RWPE2 (cell line): Measurements from ENCODE around the gene SUPT6H.

ENCODE experiments used
- ATAC-seq: fragments of 200-7000 bp; cut with Tn5 transposase; 3 replicates; pipeline ENCODE4 v1.9.1; 2021; ENCODE audit warnings: low read depth
- DNase-seq: peaks from one replicate; pipeline ENCODE4 v3.0.0-alpha.2; 2020; ENCODE audit warnings: low spot score
- H3K27ac ChIP-seq: fragments of 450-650 bp; 2 replicates; pipeline ENCODE4 v1.5.1; 2017; ENCODE audit warnings: mild to moderate bottlenecking; ENCODE audit not compliant: poor library complexity, severe bottlenecking
- H3K27me3 ChIP-seq: fragments of 250-450 bp; sonication (Bioruptor Pico); 2 replicates; pipeline ENCODE4 v1.5.1; 2021; ENCODE audit warnings: mild to moderate bottlenecking, moderate library complexity; ENCODE audit not compliant: insufficient read depth, poor library complexity, severe bottlenecking
- H3K36me3 ChIP-seq: fragments of 250-450 bp; sonication (Bioruptor Pico); 2 replicates; pipeline ENCODE4 v1.5.1; 2020; ENCODE audit warnings: low read depth, mild to moderate bottlenecking, moderate library complexity
- H3K4me1 ChIP-seq: fragments of 250-450 bp; sonication (Bioruptor Pico); 2 replicates; pipeline ENCODE4 v1.5.1; 2021; ENCODE audit warnings: mild to moderate bottlenecking, moderate library complexity; ENCODE audit not compliant: insufficient read depth, poor library complexity, severe bottlenecking
- H3K4me3 ChIP-seq: fragments of 250-450 bp; sonication (Bioruptor Pico); 2 replicates; pipeline ENCODE4 v1.5.1; 2021; ENCODE audit warnings: mild to moderate bottlenecking, moderate library complexity; ENCODE audit not compliant: severe bottlenecking
- H3K9me3 ChIP-seq: fragments of 250-450 bp; sonication (Bioruptor Pico); 2 replicates; pipeline ENCODE4 v1.5.1; 2021; ENCODE audit warnings: mild to moderate bottlenecking, moderate library complexity; ENCODE audit not compliant: severe bottlenecking
- TF ChIP-seq, protein P1 (sequence below): fragments of 450-650 bp; IDR thresholded peaks from one replicate; pipeline ENCODE4 v1.5.1; 2017; ENCODE audit warnings: mild to moderate bottlenecking, moderate library complexity; ENCODE audit not compliant: poor library complexity, severe bottlenecking

SUPT6H gene

DNA sequence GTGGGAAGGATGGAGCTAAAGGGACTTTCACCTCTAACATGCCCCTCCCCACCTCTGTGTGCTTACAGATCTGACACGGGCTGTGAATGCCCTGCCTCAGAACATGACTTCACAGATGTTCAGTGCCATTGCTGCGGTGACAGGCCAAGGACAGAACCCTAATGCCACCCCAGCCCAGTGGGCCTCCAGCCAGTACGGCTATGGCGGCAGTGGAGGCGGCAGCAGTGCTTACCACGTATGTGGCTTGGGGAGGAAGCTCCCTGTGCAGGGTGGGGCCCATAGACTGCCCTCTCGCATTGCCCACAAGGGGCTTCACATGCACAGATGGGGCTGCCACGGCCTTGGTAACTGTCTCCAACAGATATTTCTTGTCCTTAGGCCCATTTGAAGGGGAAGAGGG is 38.3 kb downstream of the SUPT6H start:
- ATAC-seq (no peak), DNase-seq (no peak)
- TF ChIP-seq, protein P1, sequence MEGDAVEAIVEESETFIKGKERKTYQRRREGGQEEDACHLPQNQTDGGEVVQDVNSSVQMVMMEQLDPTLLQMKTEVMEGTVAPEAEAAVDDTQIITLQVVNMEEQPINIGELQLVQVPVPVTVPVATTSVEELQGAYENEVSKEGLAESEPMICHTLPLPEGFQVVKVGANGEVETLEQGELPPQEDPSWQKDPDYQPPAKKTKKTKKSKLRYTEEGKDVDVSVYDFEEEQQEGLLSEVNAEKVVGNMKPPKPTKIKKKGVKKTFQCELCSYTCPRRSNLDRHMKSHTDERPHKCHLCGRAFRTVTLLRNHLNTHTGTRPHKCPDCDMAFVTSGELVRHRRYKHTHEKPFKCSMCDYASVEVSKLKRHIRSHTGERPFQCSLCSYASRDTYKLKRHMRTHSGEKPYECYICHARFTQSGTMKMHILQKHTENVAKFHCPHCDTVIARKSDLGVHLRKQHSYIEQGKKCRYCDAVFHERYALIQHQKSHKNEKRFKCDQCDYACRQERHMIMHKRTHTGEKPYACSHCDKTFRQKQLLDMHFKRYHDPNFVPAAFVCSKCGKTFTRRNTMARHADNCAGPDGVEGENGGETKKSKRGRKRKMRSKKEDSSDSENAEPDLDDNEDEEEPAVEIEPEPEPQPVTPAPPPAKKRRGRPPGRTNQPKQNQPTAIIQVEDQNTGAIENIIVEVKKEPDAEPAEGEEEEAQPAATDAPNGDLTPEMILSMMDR = no peak
- Histone ChIP-seq H3K36me3 (peaks cover 70% of the 10 kb centered on the region), H3K27ac (no peak overlapping the region), H3K4me3 (no peak overlapping the region), H3K27me3 (no peaks in the 10 kb centered on the region), H3K4me1 (no peaks in the 10 kb centered on the region), H3K9me3 (no peaks in the 10 kb centered on the region)

DNA sequence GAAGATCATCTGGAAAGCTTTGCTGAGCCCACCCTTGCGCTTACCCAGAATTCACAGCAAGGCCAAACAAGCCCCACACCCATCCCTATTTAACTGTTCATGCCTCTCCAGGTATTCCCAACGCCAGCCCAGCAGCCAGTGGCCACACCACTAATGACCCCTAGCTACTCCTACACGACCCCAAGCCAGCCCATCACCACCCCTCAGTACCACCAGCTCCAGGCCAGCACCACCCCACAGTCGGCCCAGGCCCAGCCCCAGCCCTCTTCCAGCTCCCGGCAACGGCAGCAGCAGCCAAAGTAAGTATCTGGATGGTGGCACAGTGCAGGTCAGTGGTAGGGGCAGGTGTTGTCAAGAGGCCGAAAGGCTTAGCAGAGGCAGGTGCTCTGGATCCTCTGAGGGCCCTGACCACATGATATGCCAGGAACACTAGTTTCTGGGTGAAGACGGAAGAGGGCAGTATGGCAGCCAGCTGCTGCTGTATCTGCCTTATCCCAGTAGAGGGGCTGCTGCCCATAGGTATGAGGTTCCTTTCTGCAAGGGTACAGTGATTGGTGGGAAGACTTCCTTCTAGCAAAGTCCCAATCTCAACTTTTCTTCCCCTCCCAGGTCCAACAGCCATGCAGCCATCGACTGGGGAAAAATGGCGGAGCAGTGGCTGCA is 39.0 kb downstream of the SUPT6H start:
- DNase-seq (no peak), ATAC-seq (no peak)
- Histone ChIP-seq H3K27ac (no peak overlapping the region), H3K27me3 (no peaks in the 10 kb centered on the region), H3K9me3 (no peaks in the 10 kb centered on the region), H3K36me3 (peaks cover 63% of the 10 kb centered on the region), H3K4me3 (no peak overlapping the region), H3K4me1 (no peaks in the 10 kb centered on the region)
- TF ChIP-seq, protein P1 = no peak

DNA sequence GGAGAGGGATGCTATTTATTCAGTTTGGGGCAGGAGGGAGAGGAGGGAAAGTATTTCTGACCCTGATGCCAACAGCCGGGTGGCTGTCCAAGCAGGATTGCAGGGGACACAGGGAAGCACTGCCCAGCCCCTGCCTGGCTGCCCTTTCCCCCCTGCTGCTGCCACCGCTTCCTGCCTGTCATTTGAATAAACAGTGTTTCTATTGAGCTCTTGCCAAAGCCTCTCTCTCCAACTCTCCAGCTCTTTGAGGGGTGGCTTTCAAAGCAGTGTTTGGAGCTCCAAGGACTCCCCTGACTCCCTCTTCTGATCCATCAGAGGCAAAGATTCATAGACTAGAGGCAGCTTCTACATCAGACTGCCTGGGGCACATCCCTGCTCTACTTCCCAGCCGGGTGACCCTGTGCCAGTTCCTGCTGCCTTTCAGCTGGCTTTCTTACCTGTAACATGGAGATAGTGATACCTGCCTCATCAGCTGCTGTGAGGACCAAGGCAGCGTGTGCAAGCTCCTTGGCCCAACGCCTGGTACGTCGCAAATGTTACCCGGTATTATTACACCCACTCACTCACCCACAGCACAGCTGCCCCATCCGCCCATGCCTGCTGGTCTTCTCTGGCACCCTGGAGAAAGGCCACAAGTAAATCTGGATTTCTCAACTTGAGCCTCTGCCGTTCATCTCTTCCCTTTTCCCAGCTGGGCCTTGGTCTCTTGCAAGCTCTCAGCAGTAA is 40.2 kb downstream of the SUPT6H start:
- H3K4me3 ChIP-seq = no peak overlapping the region
- ATAC-seq = no peak

DNA sequence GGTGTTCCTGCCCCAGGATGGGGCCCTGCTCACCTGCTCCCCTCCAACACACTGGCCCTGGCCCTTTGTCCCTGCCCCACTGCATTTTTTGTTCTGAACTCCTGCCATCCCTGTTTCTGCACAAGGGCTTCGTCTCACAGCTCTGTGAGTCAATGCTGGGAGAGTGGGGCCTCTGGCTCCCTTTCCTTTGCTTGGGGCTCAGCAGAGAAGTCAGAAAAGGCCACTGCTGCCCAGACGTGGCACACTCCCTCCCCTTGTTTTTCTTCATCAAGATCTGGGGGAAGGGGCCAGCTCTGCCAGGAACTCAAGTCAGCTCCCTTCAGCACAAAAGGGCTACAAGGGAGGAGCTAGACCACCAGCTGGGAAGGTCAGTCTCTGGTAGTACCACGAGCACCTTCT is 40.7 kb downstream of the SUPT6H start:
- Histone ChIP-seq H3K27ac (no peak overlapping the region), H3K36me3 (peaks cover 51% of the 10 kb centered on the region), H3K4me3 (no peak overlapping the region), H3K9me3 (no peaks in the 10 kb centered on the region), H3K27me3 (no peaks in the 10 kb centered on the region), H3K4me1 (no peaks in the 10 kb centered on the region)
- ATAC-seq = no peak
- TF ChIP-seq, protein P1 = no peak
- DNase-seq = no peak

More for the DNA sequence above, 40.2 kb downstream of the SUPT6H start:
- H3K4me1 ChIP-seq = no peaks in the 10 kb centered on the region
- no peak for DNase-seq
- no peaks in the 10 kb centered on the region for H3K27me3 ChIP-seq
- H3K36me3 ChIP-seq = peaks cover 56% of the 10 kb centered on the region
- H3K27ac ChIP-seq = no peak overlapping the region
- no peaks in the 10 kb centered on the region for H3K9me3 ChIP-seq
- TF ChIP-seq, protein P1 = no peak
